ENCODE results near the gene MAML3. TPM values are rescaled to one million over a fixed set of nuclear protein-coding genes. Genes with fewer than 3 reads are reported as not detected.
A peak's percentile ranks its signal among the peaks of the same experiment; 100 is the strongest.

The MAML3 gene
- total and polyA plus RNA-seq, 2 of the 13 experiments (the other 11 are each of a cell fraction or from before 2014, with no cell fraction given): 0.05 to 0.13 TPM

DNA sequence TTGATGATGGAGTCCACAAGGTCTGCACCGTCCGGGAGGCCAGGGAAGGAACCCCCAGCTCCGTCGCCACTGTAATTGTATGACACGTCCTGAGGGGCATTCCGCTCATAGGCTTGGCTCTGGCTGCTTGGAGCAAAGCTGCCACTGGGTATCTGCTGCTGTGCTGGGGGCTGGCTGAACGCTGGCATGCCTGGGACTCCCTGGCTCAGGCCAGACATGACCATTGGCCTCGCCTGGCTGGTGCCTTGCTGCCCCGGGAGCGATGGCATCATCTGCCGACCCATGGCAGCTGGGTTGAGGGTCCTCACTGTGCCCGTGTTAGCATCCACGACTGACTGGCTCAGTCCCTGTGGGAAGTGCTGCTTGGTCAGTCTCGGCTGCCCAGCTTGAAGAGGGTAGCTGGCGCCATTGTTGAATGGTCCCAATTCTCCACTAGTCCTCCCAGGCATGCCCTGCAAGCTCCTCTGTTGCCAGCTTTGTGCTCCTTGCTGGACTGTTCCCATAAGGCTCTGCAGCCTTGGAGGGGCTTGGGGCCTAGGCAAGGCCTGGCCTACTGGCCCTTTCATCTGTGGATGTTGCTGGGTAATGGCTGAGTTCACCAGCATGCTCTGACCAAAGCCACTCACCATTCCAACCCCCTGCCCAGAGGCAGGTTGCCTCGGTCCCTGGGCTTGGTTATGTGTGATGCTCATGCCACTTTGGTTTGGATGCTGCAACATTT lies 434.4 kb downstream of the MAML3 start (continued):
- TF ChIP-seq, protein P1, sequence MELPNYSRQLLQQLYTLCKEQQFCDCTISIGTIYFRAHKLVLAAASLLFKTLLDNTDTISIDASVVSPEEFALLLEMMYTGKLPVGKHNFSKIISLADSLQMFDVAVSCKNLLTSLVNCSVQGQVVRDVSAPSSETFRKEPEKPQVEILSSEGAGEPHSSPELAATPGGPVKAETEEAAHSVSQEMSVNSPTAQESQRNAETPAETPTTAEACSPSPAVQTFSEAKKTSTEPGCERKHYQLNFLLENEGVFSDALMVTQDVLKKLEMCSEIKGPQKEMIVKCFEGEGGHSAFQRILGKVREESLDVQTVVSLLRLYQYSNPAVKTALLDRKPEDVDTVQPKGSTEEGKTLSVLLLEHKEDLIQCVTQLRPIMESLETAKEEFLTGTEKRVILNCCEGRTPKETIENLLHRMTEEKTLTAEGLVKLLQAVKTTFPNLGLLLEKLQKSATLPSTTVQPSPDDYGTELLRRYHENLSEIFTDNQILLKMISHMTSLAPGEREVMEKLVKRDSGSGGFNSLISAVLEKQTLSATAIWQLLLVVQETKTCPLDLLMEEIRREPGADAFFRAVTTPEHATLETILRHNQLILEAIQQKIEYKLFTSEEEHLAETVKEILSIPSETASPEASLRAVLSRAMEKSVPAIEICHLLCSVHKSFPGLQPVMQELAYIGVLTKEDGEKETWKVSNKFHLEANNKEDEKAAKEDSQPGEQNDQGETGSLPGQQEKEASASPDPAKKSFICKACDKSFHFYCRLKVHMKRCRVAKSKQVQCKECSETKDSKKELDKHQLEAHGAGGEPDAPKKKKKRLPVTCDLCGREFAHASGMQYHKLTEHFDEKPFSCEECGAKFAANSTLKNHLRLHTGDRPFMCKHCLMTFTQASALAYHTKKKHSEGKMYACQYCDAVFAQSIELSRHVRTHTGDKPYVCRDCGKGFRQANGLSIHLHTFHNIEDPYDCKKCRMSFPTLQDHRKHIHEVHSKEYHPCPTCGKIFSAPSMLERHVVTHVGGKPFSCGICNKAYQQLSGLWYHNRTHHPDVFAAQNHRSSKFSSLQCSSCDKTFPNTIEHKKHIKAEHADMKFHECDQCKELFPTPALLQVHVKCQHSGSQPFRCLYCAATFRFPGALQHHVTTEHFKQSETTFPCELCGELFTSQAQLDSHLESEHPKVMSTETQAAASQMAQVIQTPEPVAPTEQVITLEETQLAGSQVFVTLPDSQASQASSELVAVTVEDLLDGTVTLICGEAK (IDR thresholded peaks at IDR 0.05): no peak
- TF ChIP-seq, protein P1 (CRISPR knock-in tag; IDR thresholded peaks at IDR 0.05): no peak

DNA sequence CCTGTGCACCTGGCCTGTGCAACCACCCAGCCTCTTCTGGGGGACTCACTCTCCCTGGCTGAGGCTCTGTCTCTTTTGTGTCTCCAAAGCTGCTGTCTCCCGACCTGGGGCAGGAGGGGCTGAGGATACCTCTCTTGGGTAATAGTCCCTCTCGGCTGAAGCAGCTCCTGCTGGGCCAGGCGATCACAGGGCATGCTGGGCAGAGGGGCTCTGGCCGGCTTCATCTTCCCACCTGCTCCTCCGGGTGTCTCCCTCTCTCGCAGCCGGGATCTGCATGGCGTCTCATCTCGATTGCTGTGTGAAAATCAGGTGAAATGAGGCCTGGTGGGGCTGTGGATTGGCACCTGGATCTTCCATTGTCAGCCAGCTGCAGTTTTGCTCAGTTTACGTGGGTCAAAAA lies 435.2 kb downstream of the MAML3 start:
- intact Hi-C loops (cut with micrococcal nuclease; ENCODE audit: unreplicated experiment): no loop called here
- Histone ChIP-seq H3K4me1 (ENCODE audit: insufficient read depth, low read length) (no peaks in the 10 kb centered on the region), H3K9me3 (ENCODE audit: low read length) (no peaks in the 10 kb centered on the region), H3K4me2 (ENCODE audit: low read depth, low read length) (no peak overlapping the region), H3K4me3 (replicated peaks in 1 of 3; ENCODE audit: insufficient read depth in 1 of 3, low read depth in 2 of 3, low read length in 3 of 3) (no peak overlapping the region), H3K36me3 (replicated peaks in 1 of 2; ENCODE audit: control insufficient read depth in 1 of 2, insufficient read depth in 2 of 2, low read length in 2 of 2) (peaks cover 7 to 36% of the 10 kb centered on the region in 2 experiments), H4K20me1 (ENCODE audit: insufficient read depth, low read length) (no peaks in the 10 kb centered on the region), H3K27me3 (ENCODE audit: control insufficient read depth in 1 of 2, insufficient read depth in 2 of 2, low read length in 2 of 2) (no peaks in the 10 kb centered on the region), H2AFZ (ENCODE audit: low read length) (no peak overlapping the region), H3K79me2 (ENCODE audit: insufficient read depth, low read length) (no peaks in the 10 kb centered on the region), H3K9ac (ENCODE audit: insufficient read depth, low read depth, low read length) (no peak overlapping the region), H3K27ac (ENCODE audit: extremely low read length, insufficient read depth, low read length) (no peak overlapping the region)
- FAIRE-seq: no peak
- 0 out of 2 replicates have a peak, but pooled peaks have one; percentile 4 for TF ChIP-seq ZFP37 (CRISPR knock-in tag; IDR thresholded peaks at IDR 0.05; ENCODE audit: borderline replicate concordance)
- TF ChIP-seq ZNF746 (CRISPR knock-in tag; IDR thresholded peaks at IDR 0.05): no peak
- TF ChIP-seq POLR2G (IDR thresholded peaks at IDR 0.05; ENCODE audit: low read depth, low read length): peak; percentile 19; the same call in 1 of the 2 replicates
- peak in 1 of 2 experiments; percentile 22; a peak in 1 of 4 replicates for TF ChIP-seq POLR2A (IDR thresholded peaks at IDR 0.05; ENCODE audit: insufficient read depth in 1 of 2, low read depth in 2 of 2, low read length in 2 of 2)
- no peak for TF ChIP-seq ZNF713 (CRISPR knock-in tag; IDR thresholded peaks at IDR 0.05)
- peak; percentile 34 for TF ChIP-seq POLR2AphosphoS5 (IDR thresholded peaks at IDR 0.05; ENCODE audit: low read depth, low read length)
- in situ Hi-C loops (cut with HindIII; ENCODE audit: extremely low pct_ligation_motif_present, low pct_unique_long_range_greater_than_20kb): no loop called here
- 100% methylated on average over 5 of the region's 10 CpGs for WGBS (ENCODE audit: low lambda C conversion rate)
- POLR2A ChIA-PET: no interaction called here
- no peak for DNase-seq (ENCODE audit: low spot score)
- BruUV-seq (replicated peaks): no TSS peak
- peak; percentile 24 for ATAC-seq
- CTCF ChIA-PET (ENCODE audit: low intra/inter-chr PET ratio, low total read pairs): no interaction called here

All from HepG2 (cell line).